ENCODE measurements around the gene CACNA1B. TPM values are rescaled to one million over a fixed set of nuclear protein-coding genes. Genes with fewer than 3 reads are reported as not detected.

Gene CACNA1B
- polyA plus RNA-seq, 1 experiment = 0.01 TPM

- DNase-seq (ENCODE audit: low read depth) = no peak
- Histone ChIP-seq H3K27me3 (ENCODE audit: control insufficient read depth, insufficient read depth, low read length) (no peaks in the 10 kb centered on the region), H3K36me3 (ENCODE audit: control insufficient read depth, insufficient read depth, low read length) (no peaks in the 10 kb centered on the region), H3K4me3 (ENCODE audit: low read depth, low read length) (no peak overlapping the region)
- CTCF ChIA-PET = no interaction called here
- TF ChIP-seq CTCF (IDR thresholded peaks at IDR 0.05; ENCODE audit: insufficient read depth, low read depth, low read length) = no peak
- POLR2A ChIA-PET = no interaction called here
Observed at GRCh38 chr9:137971477-137972138, 94.0 kb downstream of the CACNA1B start.

GRCh38 chr9:137972355-137972987 lies 94.9 kb downstream of the CACNA1B start:
- no peak for DNase-seq (ENCODE audit: low read depth)
- no peaks in the 10 kb centered on the region for H3K27me3 ChIP-seq (ENCODE audit: control insufficient read depth, insufficient read depth, low read length)
- ChIA-PET CTCF (no interaction called here), POLR2A (no interaction called here)
- H3K4me3 ChIP-seq (ENCODE audit: low read depth, low read length) = no peak overlapping the region
- no peak for TF ChIP-seq CTCF (IDR thresholded peaks at IDR 0.05; ENCODE audit: insufficient read depth, low read depth, low read length)
- H3K36me3 ChIP-seq (ENCODE audit: control insufficient read depth, insufficient read depth, low read length) = no peaks in the 10 kb centered on the region

DNA sequence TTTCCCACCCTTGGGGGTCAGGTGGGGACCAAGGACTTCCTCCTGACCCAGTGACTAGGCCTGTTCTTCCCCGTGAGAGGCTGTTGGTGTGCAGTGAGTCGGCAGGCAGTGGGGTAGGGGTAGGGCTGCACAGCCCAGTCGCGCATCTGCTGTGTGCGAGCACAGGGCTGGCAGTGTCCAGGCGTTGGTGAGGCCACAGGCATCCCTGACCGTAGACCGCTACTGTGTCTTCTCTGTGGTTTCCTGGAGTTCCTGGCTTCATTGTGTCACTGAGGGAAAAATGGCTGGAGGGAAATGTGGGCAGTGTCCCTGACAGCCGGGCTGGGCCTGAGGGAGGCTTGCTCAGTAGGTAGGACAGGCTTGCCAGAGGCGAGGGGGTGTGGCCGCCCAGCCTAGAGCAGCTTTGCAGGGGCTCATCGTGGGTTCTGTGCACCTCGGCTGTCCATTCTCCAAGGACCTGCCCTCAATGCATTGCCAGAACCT lies 95.4 kb downstream of the CACNA1B start:
- H3K36me3 ChIP-seq (ENCODE audit: control insufficient read depth, insufficient read depth, low read length) = no peaks in the 10 kb centered on the region
- no peaks in the 10 kb centered on the region for H3K27me3 ChIP-seq (ENCODE audit: control insufficient read depth, insufficient read depth, low read length)
- no peak overlapping the region for H3K4me3 ChIP-seq (ENCODE audit: low read depth, low read length)
- DNase-seq (ENCODE audit: low read depth) = no peak
- POLR2A ChIA-PET = no interaction called here
- TF ChIP-seq CTCF (IDR thresholded peaks at IDR 0.05; ENCODE audit: insufficient read depth, low read depth, low read length) = no peak
- CTCF ChIA-PET = no interaction called here

- no peaks in the 10 kb centered on the region for H3K27me3 ChIP-seq (ENCODE audit: control insufficient read depth, insufficient read depth, low read length)
- DNase-seq (ENCODE audit: low read depth) = no peak
- ChIA-PET POLR2A (no interaction called here), CTCF (no interaction called here)
- no peaks in the 10 kb centered on the region for H3K36me3 ChIP-seq (ENCODE audit: control insufficient read depth, insufficient read depth, low read length)
- H3K4me3 ChIP-seq (ENCODE audit: low read depth, low read length) = no peak overlapping the region
- no peak for TF ChIP-seq CTCF (IDR thresholded peaks at IDR 0.05; ENCODE audit: insufficient read depth, low read depth, low read length)
Observed at GRCh38 chr9:137973829-137974416, 96.3 kb downstream of the CACNA1B start.

GRCh38 chr9:137974746-137975526 lies 97.4 kb downstream of the CACNA1B start:
- CTCF ChIA-PET = no interaction called here
- no peak for TF ChIP-seq CTCF (IDR thresholded peaks at IDR 0.05; ENCODE audit: insufficient read depth, low read depth, low read length)

More at GRCh38 chr9:137974746-137975526, 97.4 kb downstream of the CACNA1B start:
- DNase-seq (ENCODE audit: low read depth) = no peak
- Histone ChIP-seq H3K4me3 (ENCODE audit: low read depth, low read length) (no peak overlapping the region), H3K27me3 (ENCODE audit: control insufficient read depth, insufficient read depth, low read length) (no peaks in the 10 kb centered on the region), H3K36me3 (ENCODE audit: control insufficient read depth, insufficient read depth, low read length) (no peaks in the 10 kb centered on the region)
- POLR2A ChIA-PET = no interaction called here
